ENCODE results near the gene DACT2.

DNA sequence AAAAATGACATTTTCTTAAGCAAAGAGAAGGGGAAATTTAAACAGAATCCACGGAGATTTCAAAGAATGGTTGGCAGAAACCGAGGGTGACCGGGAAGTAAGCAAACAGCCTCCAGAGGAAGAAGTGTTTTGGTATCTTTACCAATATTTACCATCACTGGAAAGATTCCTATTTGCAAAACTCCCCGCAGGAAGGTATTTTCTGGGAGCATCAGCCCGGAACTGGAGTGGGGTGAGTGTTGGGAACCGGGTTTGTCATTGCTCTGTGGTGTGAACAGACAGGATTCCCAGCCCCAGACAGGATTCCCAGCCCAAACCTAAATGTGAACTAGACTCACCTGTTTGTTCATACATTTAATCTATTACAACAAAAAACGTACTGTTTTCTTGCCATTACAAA lies 19.2 kb upstream of the DACT2 start:
- TF ChIP-seq, protein P1, sequence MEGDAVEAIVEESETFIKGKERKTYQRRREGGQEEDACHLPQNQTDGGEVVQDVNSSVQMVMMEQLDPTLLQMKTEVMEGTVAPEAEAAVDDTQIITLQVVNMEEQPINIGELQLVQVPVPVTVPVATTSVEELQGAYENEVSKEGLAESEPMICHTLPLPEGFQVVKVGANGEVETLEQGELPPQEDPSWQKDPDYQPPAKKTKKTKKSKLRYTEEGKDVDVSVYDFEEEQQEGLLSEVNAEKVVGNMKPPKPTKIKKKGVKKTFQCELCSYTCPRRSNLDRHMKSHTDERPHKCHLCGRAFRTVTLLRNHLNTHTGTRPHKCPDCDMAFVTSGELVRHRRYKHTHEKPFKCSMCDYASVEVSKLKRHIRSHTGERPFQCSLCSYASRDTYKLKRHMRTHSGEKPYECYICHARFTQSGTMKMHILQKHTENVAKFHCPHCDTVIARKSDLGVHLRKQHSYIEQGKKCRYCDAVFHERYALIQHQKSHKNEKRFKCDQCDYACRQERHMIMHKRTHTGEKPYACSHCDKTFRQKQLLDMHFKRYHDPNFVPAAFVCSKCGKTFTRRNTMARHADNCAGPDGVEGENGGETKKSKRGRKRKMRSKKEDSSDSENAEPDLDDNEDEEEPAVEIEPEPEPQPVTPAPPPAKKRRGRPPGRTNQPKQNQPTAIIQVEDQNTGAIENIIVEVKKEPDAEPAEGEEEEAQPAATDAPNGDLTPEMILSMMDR (IDR thresholded peaks at IDR 0.05; ENCODE audit: low read depth, low read length): no peak
- no peak for TF ChIP-seq MAX (IDR thresholded peaks at IDR 0.05; ENCODE audit: low read depth, low read length)
- no peak for TF ChIP-seq POLR2A (IDR thresholded peaks at IDR 0.05; ENCODE audit: extremely low read depth, insufficient read length)
